Measurements from ENCODE around the gene GREB1. TPM values are rescaled to one million over a fixed set of nuclear protein-coding genes. Genes with fewer than 3 reads are reported as not detected.
A peak's percentile ranks its signal among the peaks of the same experiment; 100 is the strongest.

Gene GREB1
- total and polyA plus RNA-seq, 3 experiments from 2014 or later: 0.16 to 0.94 (median 0.55) TPM

DNA sequence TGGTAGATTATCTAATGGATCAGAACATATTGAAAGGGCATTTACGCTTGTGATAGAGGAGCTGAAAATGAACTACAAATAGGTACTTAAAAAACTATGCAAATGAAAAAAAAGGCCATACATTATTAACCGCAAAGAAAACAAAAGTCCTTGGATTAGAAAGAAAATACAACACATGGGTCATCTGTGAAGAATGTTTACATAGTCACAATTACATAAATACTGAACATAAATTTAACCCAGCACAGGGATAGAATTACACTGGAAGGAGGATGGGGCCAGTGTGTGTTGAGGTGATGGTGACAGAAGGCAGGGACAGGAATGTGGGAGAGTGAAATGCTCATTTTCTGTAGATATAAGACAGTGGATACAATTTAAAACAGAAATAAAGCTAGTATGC lies 129.6 kb downstream of the GREB1 start:
- H3K27me3 Mint-ChIP-seq: peaks cover 19 to 49% of the 10 kb centered on the region in 2 donors
- POLR2A ChIA-PET: no interaction called here
- Histone ChIP-seq H3K4me3 (ENCODE audit: low read length) (no peak overlapping the region), H3K27me3 (ENCODE audit: insufficient read depth, low read length, poor library complexity, severe bottlenecking) (no peaks in the 10 kb centered on the region), H3K36me3 (ENCODE audit: insufficient read depth, low read length) (no peaks in the 10 kb centered on the region), H3K9me3 (ENCODE audit: low read length) (no peaks in the 10 kb centered on the region), H3K4me1 (ENCODE audit: insufficient read depth, low read length) (no peaks in the 10 kb centered on the region), H3K27ac (ENCODE audit: low read depth, low read length) (no peak overlapping the region)
- H3K27ac Mint-ChIP-seq: no peak overlapping the region
- CTCF ChIA-PET: no interaction called here
- DNase-seq: no peak
- peaks cover 0 to 1% (median 0%) of the 10 kb centered on the region in 3 donors for H3K4me1 Mint-ChIP-seq
- no peaks in the 10 kb centered on the region for H3K36me3 Mint-ChIP-seq
- H3K9me3 Mint-ChIP-seq: peaks cover 0 to 9% (median 3%) of the 10 kb centered on the region in 5 donors
- H3K4me3 Mint-ChIP-seq: no peak overlapping the region

DNA sequence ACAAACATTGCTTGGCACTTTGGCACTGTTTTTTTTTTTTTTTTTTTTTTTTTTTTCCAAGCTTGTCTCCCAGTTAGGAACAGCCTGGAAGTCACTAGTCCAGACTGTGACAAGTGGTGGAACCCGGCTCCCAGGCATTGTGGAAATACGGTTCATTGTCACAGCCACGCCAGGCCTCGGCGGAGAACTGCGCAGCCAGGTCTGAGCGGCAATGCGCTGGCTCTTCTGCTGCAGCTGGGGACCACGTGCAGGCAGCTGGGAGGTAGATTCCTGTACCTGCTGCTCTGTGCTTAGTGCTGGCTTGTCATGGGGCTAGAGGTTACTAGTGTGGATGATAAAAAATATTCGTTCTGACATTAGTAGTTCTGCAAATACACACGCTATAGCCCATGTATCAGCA lies 131.2 kb downstream of the GREB1 start:
- Histone ChIP-seq H3K27ac (ENCODE audit: low read depth, low read length) (no peak overlapping the region), H3K9me3 (ENCODE audit: low read length) (no peaks in the 10 kb centered on the region), H3K36me3 (ENCODE audit: insufficient read depth, low read length) (no peaks in the 10 kb centered on the region), H3K27me3 (ENCODE audit: insufficient read depth, low read length, poor library complexity, severe bottlenecking) (peaks cover 1% of the 10 kb centered on the region), H3K4me3 (ENCODE audit: low read length) (no peak overlapping the region), H3K4me1 (ENCODE audit: insufficient read depth, low read length) (no peaks in the 10 kb centered on the region)
- H3K36me3 Mint-ChIP-seq: no peaks in the 10 kb centered on the region
- DNase-seq: no peak
- H3K27me3 Mint-ChIP-seq: peaks cover 22 to 40% of the 10 kb centered on the region in 2 donors
- no peak overlapping the region for H3K4me3 Mint-ChIP-seq
- peaks cover 0 to 1% (median 0%) of the 10 kb centered on the region in 3 donors for H3K4me1 Mint-ChIP-seq
- H3K9me3 Mint-ChIP-seq: peaks cover 2 to 11% (median 5%) of the 10 kb centered on the region in 5 donors
- CTCF ChIA-PET: no interaction called here
- H3K27ac Mint-ChIP-seq: no peak overlapping the region
- POLR2A ChIA-PET: no interaction called here

DNA sequence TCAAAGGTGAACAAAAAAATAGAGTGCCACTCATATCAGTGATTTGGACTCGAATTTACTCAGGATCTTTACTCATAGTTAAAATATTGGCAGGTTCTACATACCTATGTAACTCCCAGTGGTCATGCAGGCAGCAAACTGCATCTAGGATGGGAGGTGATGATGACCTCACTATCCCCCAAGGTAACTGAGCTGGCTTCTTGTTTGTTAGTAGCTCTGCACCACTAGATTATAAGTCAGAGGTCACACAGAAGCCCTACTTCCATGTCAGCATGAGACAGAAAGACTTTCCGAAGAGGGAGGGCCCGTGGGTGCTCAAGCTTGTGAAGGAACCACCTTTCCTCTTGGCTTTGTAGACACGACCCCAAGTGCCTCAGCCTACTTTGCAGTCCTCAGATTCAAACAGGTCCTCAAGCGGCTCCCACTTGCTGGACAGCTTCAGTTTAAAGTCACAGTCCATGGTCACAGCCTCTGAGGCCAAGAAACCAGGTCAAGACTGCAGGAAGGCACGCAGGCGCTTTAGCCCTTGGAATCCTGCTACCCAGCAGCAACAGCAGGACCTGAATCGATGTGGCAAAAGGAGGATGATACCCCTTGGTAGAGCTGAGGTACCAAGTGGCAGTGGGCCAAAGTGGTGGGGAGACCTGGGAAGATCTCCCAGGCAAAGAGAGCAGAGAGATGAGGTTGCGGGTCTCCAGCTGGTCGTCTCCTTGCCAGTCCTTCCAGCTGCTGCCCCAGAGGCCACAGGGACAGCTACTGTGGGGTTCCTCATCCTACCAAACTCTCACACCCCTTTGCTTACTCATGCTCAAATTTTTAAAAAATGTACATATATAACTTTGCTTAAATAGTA lies 131.9 kb downstream of the GREB1 start:
- Histone ChIP-seq H3K27me3 (ENCODE audit: insufficient read depth, low read length, poor library complexity, severe bottlenecking) (peaks cover 7% of the 10 kb centered on the region), H3K4me3 (ENCODE audit: low read length) (no peak overlapping the region), H3K9me3 (ENCODE audit: low read length) (no peaks in the 10 kb centered on the region), H3K4me1 (ENCODE audit: insufficient read depth, low read length) (no peaks in the 10 kb centered on the region), H3K36me3 (ENCODE audit: insufficient read depth, low read length) (no peaks in the 10 kb centered on the region), H3K27ac (ENCODE audit: low read depth, low read length) (no peak overlapping the region)
- no peaks in the 10 kb centered on the region for H3K36me3 Mint-ChIP-seq
- CTCF ChIA-PET: interaction anchor here (1.2 kb wide), 1 partner anchor 114 kb away, joined by 3 read pairs; no protein-coding TSS in a partner anchor
- H3K4me3 Mint-ChIP-seq: no peak overlapping the region
- no peak for DNase-seq
- no peak overlapping the region for H3K27ac Mint-ChIP-seq
- peaks cover 2 to 11% (median 5%) of the 10 kb centered on the region in 5 donors for H3K9me3 Mint-ChIP-seq
- H3K27me3 Mint-ChIP-seq: peaks cover 21 to 43% of the 10 kb centered on the region in 2 donors
- H3K4me1 Mint-ChIP-seq: peaks cover 1 to 5% (median 5%) of the 10 kb centered on the region in 3 donors
- POLR2A ChIA-PET: no interaction called here

DNA sequence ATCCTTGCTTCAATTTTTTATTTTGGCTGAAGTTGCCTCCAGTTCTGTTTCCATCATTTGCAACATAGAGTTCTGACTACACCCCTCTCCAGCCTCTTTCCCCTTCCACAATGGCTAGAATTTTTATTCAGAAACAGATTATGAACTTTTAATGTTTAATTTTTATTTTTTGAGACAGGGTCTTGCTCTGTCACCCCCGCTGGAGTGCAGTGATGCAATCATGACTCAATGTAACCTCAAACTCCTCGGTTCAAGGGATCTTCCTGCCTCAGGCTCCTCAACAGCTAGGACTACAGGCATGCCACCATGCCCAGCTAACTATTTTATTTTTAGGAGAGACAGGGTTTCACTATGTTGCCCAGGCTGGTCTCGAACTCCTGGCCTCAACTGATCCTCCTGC lies 133.3 kb downstream of the GREB1 start:
- ChIA-PET POLR2A (no interaction called here), CTCF (no interaction called here)
- Mint-ChIP-seq H3K27ac (no peak overlapping the region), H3K27me3 (peaks cover 21 to 32% of the 10 kb centered on the region in 2 donors), H3K4me3 (no peak overlapping the region), H3K36me3 (no peaks in the 10 kb centered on the region), H3K9me3 (peaks cover 1 to 8% (median 3%) of the 10 kb centered on the region in 5 donors), H3K4me1 (peaks cover 1 to 5% (median 5%) of the 10 kb centered on the region in 3 donors)
- Histone ChIP-seq H3K9me3 (ENCODE audit: low read length) (no peaks in the 10 kb centered on the region), H3K36me3 (ENCODE audit: insufficient read depth, low read length) (no peaks in the 10 kb centered on the region), H3K4me3 (ENCODE audit: low read length) (no peak overlapping the region), H3K27me3 (ENCODE audit: insufficient read depth, low read length, poor library complexity, severe bottlenecking) (peaks cover 11% of the 10 kb centered on the region), H3K27ac (ENCODE audit: low read depth, low read length) (no peak overlapping the region), H3K4me1 (ENCODE audit: insufficient read depth, low read length) (no peaks in the 10 kb centered on the region)
- no peak for DNase-seq

DNA sequence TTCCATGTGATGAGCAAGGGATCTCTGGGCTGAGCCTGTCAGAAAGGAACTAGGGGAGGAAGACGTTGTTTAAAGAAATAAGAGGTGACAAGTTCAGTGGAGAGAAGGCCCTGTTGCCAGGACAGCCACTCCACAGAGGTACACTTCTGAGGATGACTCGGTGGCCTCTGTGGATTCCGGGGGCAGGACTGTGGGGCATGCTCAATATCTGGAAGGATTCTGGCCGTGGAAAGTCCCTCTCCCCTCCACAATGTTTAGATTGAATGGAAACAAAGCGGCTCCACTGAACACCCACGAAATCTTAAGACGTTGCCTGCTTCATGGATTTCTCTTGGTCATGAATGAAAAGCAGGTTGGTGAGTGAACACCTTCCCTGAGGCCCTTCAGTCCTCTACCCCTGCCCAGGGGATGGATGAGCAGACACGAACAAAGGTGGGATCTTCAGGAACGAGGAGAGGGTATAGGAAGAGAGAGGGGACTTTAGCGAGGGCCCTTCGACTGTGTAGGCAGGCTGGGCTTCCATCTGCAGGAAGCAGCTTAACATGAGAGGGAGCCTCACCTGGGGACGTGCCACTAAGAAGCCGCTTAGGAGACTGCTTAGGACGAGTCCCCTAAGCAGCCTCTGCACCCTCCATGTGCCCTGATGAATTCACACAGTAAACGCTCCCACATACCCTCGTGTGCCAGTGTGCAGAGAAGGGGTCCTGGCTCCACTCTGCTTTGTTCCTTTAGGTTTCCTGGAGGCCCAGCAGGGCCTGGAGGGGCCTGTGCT lies 134.2 kb downstream of the GREB1 start:
- Histone ChIP-seq H3K9me3 (ENCODE audit: low read length) (no peaks in the 10 kb centered on the region), H3K27me3 (ENCODE audit: insufficient read depth, low read length, poor library complexity, severe bottlenecking) (peaks cover 11% of the 10 kb centered on the region), H3K4me1 (ENCODE audit: insufficient read depth, low read length) (no peaks in the 10 kb centered on the region), H3K4me3 (ENCODE audit: low read length) (no peak overlapping the region), H3K27ac (ENCODE audit: low read depth, low read length) (no peak overlapping the region), H3K36me3 (ENCODE audit: insufficient read depth, low read length) (no peaks in the 10 kb centered on the region)
- Mint-ChIP-seq H3K9me3 (peaks cover 0 to 5% (median 2%) of the 10 kb centered on the region in 5 donors), H3K36me3 (no peaks in the 10 kb centered on the region), H3K4me1 (peaks cover 1 to 5% (median 5%) of the 10 kb centered on the region in 3 donors), H3K27ac (no peak overlapping the region), H3K27me3 (peaks cover 18 to 32% of the 10 kb centered on the region in 2 donors), H3K4me3 (no peak overlapping the region)
- POLR2A ChIA-PET: no interaction called here
- CTCF ChIA-PET: no interaction called here
- DNase-seq: no peak

DNA sequence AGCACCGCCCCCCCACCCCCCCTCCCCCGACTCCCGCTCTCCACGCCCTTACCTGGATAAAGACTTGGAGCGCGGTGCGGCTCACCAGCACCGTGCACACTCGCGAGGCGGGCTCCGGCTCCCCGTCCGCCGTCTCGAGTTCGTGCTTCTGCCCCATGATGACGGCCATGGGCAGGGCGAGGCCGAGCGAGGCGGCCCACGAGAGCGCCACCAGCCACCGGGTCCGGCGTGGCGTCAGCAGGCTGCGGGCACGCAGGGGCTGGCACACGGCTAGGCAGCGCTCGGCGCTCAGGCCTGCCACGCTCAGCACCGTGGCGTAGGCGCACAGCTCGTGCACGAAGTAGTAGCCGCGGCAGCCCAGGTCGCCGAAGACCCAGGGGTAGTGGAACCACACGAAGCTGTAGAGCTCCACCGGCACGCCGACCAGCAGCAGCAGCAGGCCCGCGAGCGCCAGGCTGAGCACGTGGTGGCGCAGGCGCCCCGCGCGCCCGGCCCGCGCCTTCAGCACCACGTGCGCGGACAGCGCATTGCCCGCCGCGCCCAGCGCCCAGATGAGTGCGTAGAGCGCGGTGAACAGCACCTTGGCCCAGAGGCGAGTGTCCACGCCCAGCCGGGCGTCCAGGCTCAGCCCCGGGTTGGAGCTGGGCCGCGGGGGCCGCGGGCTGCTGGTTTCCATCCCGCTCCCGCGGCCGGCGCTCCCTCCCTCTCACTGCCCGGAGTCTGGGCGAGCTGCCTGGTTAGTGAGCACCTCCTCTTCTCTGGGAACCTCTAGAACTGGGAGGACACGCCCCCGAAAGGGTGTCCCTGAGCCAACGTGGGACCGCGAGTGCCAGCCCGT lies 135.8 kb downstream of the GREB1 start, which contains the start of gene NTSR2:
TSS of gene NTSR2 (minus strand) at position 742 of the 838 bp plus-strand sequence. CDS start at position 676, 66 bp downstream.
- Histone ChIP-seq H3K4me3 (ENCODE audit: low read length) (no peak within 1 kb of the TSS), H3K4me1 (ENCODE audit: insufficient read depth, low read length) (no peaks in the 10 kb centered on the region), H3K36me3 (ENCODE audit: insufficient read depth, low read length) (no peaks in the 10 kb centered on the region), H3K27ac (ENCODE audit: low read depth, low read length) (no peak within 1 kb of the TSS), H3K27me3 (ENCODE audit: insufficient read depth, low read length, poor library complexity, severe bottlenecking) (peaks cover 11% of the 10 kb centered on the region), H3K9me3 (ENCODE audit: low read length) (no peaks in the 10 kb centered on the region)
- ChIA-PET POLR2A (no interaction called here), CTCF (no interaction called here)
- H3K27ac Mint-ChIP-seq: peak within 1 kb of the TSS in 1 of 8 donors; percentile 63
- H3K9me3 Mint-ChIP-seq: peaks cover 0 to 5% (median 0%) of the 10 kb centered on the region in 5 donors
- H3K27me3 Mint-ChIP-seq: peaks cover 24 to 43% of the 10 kb centered on the region in 2 donors
- H3K4me1 Mint-ChIP-seq: peaks cover 1 to 5% (median 5%) of the 10 kb centered on the region in 3 donors
- DNase-seq: peak in 1 of 5 donors; percentile 12
- peak within 1 kb of the TSS in 1 of 7 donors; percentile 76 for H3K4me3 Mint-ChIP-seq
- no peaks in the 10 kb centered on the region for H3K36me3 Mint-ChIP-seq

DNA sequence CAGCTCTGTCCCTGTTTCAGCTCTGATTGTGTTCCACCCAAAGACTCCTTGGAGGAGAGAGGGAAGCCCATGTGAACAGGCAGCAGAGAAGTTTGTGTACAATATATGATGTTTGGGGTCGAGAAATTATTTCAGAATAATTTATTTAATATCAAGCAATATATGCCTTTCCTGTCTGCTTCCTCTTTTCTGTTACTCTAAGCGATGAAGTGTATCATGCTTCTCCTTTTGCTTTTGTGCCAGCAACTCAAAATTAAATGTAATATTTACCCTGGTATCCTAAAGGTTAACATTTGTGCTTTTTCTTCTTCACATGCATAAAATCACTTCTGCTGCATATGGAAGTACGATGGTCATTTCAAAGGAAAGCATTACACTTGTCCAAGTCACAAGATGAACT lies 138.6 kb downstream of the GREB1 start:
- Histone ChIP-seq H3K4me3 (ENCODE audit: low read length) (no peak overlapping the region), H3K9me3 (ENCODE audit: low read length) (no peaks in the 10 kb centered on the region), H3K4me1 (ENCODE audit: insufficient read depth, low read length) (no peaks in the 10 kb centered on the region), H3K27ac (ENCODE audit: low read depth, low read length) (no peak overlapping the region), H3K27me3 (ENCODE audit: insufficient read depth, low read length, poor library complexity, severe bottlenecking) (peaks cover 11% of the 10 kb centered on the region), H3K36me3 (ENCODE audit: insufficient read depth, low read length) (no peaks in the 10 kb centered on the region)
- Mint-ChIP-seq H3K4me1 (peaks cover 0 to 5% (median 5%) of the 10 kb centered on the region in 3 donors), H3K27me3 (peaks cover 35 to 66% of the 10 kb centered on the region in 2 donors), H3K36me3 (no peaks in the 10 kb centered on the region), H3K27ac (no peak overlapping the region), H3K9me3 (peaks cover 0 to 5% (median 0%) of the 10 kb centered on the region in 5 donors), H3K4me3 (no peak overlapping the region)
- ChIA-PET POLR2A (no interaction called here), CTCF (no interaction called here)
- no peak for DNase-seq
